Progenitor cell of endocrine pancreas (in vitro differentiated cells): Measurements from ENCODE around the gene DPH3. TPM values are rescaled to one million over a fixed set of nuclear protein-coding genes. Genes with fewer than 3 reads are reported as not detected.

Experiments used
- DNase-seq: peaks from one replicate; pipeline ENCODE4 v3.0.0; 2021; ENCODE audit warnings: low spot score; ENCODE audit not compliant: unreplicated experiment
- H3K27ac Mint-ChIP-seq: 2 replicates; pipeline ENCODE4 v1.8.0; 2021; ENCODE audit warnings: mild to moderate bottlenecking, moderate library complexity, mixed read lengths
- H3K27me3 Mint-ChIP-seq: 2 replicates; pipeline ENCODE4 v1.8.0; 2021; ENCODE audit warnings: mixed read lengths
- H3K36me3 Mint-ChIP-seq: 2 replicates; pipeline ENCODE4 v1.8.0; 2022; ENCODE audit warnings: mixed read lengths; ENCODE audit not compliant: insufficient read depth
- H3K4me1 Mint-ChIP-seq: 2 replicates; pipeline ENCODE4 v1.8.0; 2021; ENCODE audit warnings: low read depth, mixed read lengths
- H3K4me3 Mint-ChIP-seq: 2 replicates; pipeline ENCODE4 v1.8.0; 2021; ENCODE audit warnings: low read depth, mild to moderate bottlenecking, moderate library complexity, mixed read lengths
- H3K9me3 Mint-ChIP-seq: 2 replicates; pipeline ENCODE4 v1.8.0; 2021; ENCODE audit warnings: low read depth, mixed read lengths
- CTCF ChIP-seq: fragments of 200-600 bp; sonication (generic); IDR thresholded peaks from one replicate; pipeline ENCODE4 v1.5.0; 2021; ENCODE audit warnings: antibody characterized with exemption, mild to moderate bottlenecking; ENCODE audit not compliant: unreplicated experiment
- total RNA-seq: library from RNA; stranded (reverse); gene quantifications from 2 replicates; pipeline ENCODE4 v1.2.1, GENCODE V29; 2021

Gene DPH3
- total RNA-seq, 1 donor from 2014 or later, result 27.8 TPM

- no peak for TF ChIP-seq CTCF
- no peak overlapping the region for H3K4me3 Mint-ChIP-seq
- peaks cover 12% of the 10 kb centered on the region for H3K4me1 Mint-ChIP-seq
- H3K9me3 Mint-ChIP-seq, result no peaks in the 10 kb centered on the region
- H3K27me3 Mint-ChIP-seq, result peaks cover 3% of the 10 kb centered on the region
- no peak for DNase-seq
- no peaks in the 10 kb centered on the region for H3K36me3 Mint-ChIP-seq
- no peak overlapping the region for H3K27ac Mint-ChIP-seq
These were observed 48.3 kb downstream of the DPH3 start for GRCh38 chr3:16216373-16216935.

- no peak overlapping the region for H3K27ac Mint-ChIP-seq
- H3K9me3 Mint-ChIP-seq, result no peaks in the 10 kb centered on the region
- no peaks in the 10 kb centered on the region for H3K36me3 Mint-ChIP-seq
- no peak for TF ChIP-seq CTCF
- DNase-seq, result no peak
- no peak overlapping the region for H3K4me3 Mint-ChIP-seq
- H3K4me1 Mint-ChIP-seq, result peaks cover 12% of the 10 kb centered on the region
- H3K27me3 Mint-ChIP-seq, result peaks cover 3% of the 10 kb centered on the region
These were observed 50.4 kb downstream of the DPH3 start for GRCh38 chr3:16214366-16214765.

GRCh38 chr3:16211176-16211904 lies 53.4 kb downstream of the DPH3 start:
- no peaks in the 10 kb centered on the region for H3K36me3 Mint-ChIP-seq

More at GRCh38 chr3:16211176-16211904, 53.4 kb downstream of the DPH3 start:
- TF ChIP-seq CTCF, result no peak
- Mint-ChIP-seq H3K27me3 (peaks cover 3% of the 10 kb centered on the region), H3K4me1 (no peaks in the 10 kb centered on the region), H3K9me3 (no peaks in the 10 kb centered on the region), H3K27ac (no peak overlapping the region), H3K4me3 (no peak overlapping the region)
- no peak for DNase-seq

Other genes starting within 250 kb of the DPH3 start
- 0.18 and 0.46 TPM in 2 replicates for gene GALNT15, start 90.3 kb downstream of the DPH3 start, total RNA-seq
- 17.6 and 18.5 TPM in 2 replicates for gene OXNAD1, start 269 bp upstream of the DPH3 start, total RNA-seq
- gene RFTN1, start 248.8 kb upstream of the DPH3 start, total RNA-seq, result 0.73 and 0.96 TPM in 2 replicates